Epithelial cell of proximal tubule (primary cell): ENCODE data around the gene RSKR. TPM values are rescaled to one million over a fixed set of nuclear protein-coding genes. Genes with fewer than 3 reads are reported as not detected.

Source experiments
- DNase-seq: peaks from one replicate; pipeline ENCODE4 v3.0.0-alpha.2; 2011; ENCODE audit warnings: low read depth
- H3K4me3 ChIP-seq: 2 replicates; pipeline ENCODE4 v1.5.1; 2011; ENCODE audit warnings: low read depth, mild to moderate bottlenecking, low read length
- total RNA-seq: library from RNA; depleted of rRNA; stranded (reverse); fragments of >200 nt; gene quantifications from 2 replicates; pipeline ENCODE4 v1.2.3, GENCODE V29; 2015
- TF ChIP-seq, protein P1 (sequence below): conservative IDR thresholded peaks from 2 replicates; pipeline ENCODE4 v1.5.1; 2012; ENCODE audit warnings: low read depth, mild to moderate bottlenecking, low read length

Gene RSKR
- total RNA-seq, 1 donor from 2014 or later = 3.0 TPM

DNA sequence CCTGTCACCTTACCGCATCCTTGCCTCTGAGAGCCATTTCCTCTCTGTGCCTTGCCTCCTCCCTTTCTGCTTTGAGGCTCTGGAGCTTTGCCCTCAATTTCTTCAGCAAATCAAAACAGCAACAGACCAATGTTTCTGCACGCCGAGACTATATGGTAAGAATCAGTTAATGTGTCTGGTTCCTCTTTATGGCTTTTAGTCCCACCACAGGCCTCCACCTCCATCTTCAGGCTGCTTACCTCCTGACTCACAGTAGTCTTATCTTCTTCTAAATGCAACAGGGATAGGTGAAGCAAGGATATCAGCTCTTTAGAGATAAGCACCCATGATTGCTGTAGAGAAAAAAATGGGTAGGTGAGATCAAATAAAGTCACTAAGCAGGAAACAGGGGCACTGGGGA, 28.1 kb downstream of the RSKR start:
- TF ChIP-seq, protein P1, sequence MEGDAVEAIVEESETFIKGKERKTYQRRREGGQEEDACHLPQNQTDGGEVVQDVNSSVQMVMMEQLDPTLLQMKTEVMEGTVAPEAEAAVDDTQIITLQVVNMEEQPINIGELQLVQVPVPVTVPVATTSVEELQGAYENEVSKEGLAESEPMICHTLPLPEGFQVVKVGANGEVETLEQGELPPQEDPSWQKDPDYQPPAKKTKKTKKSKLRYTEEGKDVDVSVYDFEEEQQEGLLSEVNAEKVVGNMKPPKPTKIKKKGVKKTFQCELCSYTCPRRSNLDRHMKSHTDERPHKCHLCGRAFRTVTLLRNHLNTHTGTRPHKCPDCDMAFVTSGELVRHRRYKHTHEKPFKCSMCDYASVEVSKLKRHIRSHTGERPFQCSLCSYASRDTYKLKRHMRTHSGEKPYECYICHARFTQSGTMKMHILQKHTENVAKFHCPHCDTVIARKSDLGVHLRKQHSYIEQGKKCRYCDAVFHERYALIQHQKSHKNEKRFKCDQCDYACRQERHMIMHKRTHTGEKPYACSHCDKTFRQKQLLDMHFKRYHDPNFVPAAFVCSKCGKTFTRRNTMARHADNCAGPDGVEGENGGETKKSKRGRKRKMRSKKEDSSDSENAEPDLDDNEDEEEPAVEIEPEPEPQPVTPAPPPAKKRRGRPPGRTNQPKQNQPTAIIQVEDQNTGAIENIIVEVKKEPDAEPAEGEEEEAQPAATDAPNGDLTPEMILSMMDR = no peak
- H3K4me3 ChIP-seq = no peak overlapping the region
- no peak for DNase-seq

DNA sequence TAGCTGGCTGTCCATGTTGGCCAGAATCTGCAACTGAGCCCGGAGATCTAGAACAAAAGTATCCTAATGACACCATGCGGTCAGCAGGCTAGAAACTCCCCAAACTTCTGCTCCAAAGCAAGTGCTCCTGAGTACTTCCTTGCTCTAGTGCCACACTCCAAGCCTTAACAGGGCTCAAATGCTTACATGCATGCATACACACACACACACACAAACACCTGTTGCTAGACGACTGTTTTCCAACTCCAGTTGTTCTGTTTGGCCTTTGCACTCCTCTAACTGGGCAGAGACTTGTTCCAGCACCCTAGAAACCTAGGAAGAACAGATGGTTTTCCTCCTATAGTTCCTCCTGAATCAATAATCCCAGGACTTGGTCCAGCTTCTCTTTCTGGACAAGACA, 29.6 kb downstream of the RSKR start:
- no peak overlapping the region for H3K4me3 ChIP-seq
- TF ChIP-seq, protein P1 = no peak
- no peak for DNase-seq

DNA sequence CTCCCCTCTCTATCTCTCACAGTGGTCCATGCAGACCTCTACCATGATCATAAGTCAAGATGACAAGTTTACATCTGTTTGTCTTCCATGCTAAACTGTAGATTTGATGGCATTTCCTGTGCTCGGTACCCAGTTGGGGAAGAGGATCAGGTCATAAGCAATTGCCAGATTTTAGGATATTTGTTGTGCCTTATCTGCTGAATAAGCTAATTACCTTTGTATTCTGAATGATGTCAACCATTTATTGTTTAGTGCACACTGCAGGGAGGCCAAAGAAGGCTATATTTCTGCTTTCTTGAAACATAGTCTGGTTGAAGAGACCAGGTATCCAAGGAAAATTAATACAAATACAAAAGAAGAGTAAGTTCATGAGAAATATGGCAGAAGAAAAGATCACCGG, 31.5 kb downstream of the RSKR start:
- no peak for DNase-seq
- TF ChIP-seq, protein P1 = no peak
- H3K4me3 ChIP-seq = no peak overlapping the region

DNA sequence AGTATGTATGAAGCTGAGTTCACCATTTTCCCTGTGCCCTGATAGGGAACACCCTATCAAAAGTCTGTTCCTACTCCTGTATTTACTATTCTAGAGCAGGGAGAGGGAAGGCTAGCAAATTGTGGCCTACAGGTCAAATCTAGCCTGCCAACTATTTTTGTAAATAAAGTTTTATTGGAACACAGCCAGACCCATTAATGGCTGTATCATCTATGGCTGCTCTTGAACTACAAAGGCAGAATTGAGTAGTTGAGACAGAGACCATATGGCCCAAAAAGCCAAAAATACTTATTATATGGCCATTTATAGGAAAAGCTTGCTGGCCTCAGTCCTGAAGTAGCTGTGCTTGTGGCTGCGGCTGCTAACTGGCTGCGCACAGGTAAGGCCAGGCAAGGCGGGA, 33.0 kb downstream of the RSKR start:
- DNase-seq = no peak
- no peak overlapping the region for H3K4me3 ChIP-seq
- TF ChIP-seq, protein P1 = no peak

DNA sequence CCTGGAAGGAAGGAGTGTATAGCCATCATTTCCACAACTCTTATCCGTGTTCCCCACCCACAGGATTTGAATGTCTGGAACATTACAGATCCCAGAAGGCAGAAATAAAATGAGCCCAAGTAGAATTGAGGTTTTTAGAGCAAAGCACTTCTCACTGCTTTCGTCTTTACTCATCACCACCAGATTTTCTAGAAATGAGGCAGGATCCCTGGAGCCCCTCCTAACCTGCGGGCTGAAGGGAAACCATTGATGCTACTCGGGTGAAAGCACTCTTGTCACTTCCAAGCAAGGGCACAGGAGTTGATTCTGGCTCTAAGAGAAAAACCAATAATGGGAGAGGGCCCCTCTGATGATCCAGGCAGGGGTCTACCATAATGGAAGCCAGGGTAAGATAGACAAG, 34.5 kb downstream of the RSKR start:
- DNase-seq = no peak
- TF ChIP-seq, protein P1 = no peak
- no peak overlapping the region for H3K4me3 ChIP-seq

DNA sequence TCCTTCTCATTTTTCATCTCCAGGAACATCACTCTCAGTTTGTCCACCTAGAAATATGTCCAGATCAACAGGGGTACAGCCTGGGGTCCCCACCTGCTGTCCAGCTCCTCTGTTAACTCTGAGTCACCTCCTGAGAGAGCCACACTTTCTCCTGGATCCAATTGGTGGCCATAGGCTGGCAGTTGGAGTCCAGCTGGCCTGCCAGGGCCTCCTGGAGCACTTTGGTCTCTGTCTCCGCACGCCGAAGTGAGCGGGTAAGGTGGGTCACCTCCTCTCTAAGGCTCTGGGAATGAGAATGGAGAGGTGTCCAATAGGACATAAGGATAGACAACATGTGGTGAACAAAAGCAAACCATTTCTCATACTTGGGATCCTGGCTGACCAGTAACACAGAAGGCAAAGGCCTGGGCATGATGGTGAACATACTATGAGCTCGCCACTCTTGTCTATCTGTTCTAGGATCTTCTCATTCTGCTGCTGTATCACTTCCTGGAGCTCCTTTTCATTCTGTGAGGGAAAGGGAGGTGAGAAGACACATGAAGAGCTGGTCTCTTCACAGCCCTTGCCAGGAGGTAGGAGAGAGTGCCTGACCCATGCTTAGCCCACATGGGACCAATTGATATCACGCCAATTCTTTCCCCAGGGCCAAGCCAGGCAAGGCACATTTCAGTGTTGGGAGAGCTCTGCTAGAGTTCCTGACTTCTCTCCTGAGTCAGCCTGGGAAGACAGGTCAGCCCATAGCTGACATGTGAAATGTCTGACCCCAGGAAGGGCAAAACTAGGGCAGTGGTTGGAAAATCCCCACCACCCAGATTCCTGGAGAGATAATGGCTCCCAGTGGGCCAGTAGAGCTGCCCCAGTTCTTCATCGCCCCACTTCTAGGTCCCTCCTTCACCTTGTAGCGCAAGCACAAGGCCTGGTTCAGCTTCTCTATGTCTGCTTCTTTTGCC, 35.5 kb downstream of the RSKR start:
- H3K4me3 ChIP-seq = no peak overlapping the region
- no peak for DNase-seq
- TF ChIP-seq, protein P1 = no peak

DNA sequence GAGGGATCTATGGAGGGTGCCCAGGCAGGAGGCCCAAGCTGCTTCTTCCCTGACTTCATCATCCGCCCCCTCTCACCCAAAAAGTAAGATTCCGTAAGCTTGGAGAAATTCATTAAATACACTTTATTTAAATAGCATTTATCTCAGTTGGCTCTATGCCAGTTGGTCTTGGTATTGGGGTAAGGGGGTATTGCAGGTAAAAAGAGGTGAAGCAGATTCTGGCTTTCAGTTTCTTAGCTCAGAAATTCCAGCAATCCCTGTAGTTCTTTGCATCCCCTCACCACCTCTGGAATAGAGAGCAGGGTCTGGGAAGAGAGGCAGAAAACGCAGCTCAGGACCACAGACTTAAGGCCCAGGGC, 36.5 kb downstream of the RSKR start:
- no peak overlapping the region for H3K4me3 ChIP-seq
- DNase-seq = no peak
- TF ChIP-seq, protein P1 = no peak
